DND-41 (cell line): ENCODE measurements around the gene FANK1.

Source experiments
- CTCF ChIP-seq: IDR thresholded peaks from 2 replicates; pipeline ENCODE4 v1.5.1; 2012; ENCODE audit warnings: borderline replicate concordance, low read length, moderate library complexity, mild to moderate bottlenecking; ENCODE audit not compliant: poor library complexity, severe bottlenecking; ENCODE audit errors: extremely low read depth
- EZH2 ChIP-seq: IDR thresholded peaks from 3 replicates; pipeline ENCODE4 v1.6.1; 2012; ENCODE audit warnings: borderline replicate concordance, low read depth, mild to moderate bottlenecking, moderate library complexity, low read length, inconsistent platforms; ENCODE audit not compliant: severe bottlenecking

GRCh38 chr10:125953778-125954385, 57.5 kb downstream of the FANK1 start:
- TF ChIP-seq CTCF (no peak), EZH2 (no peak)
